OCI-LY7 (cell line): ENCODE data around the gene FLNB. TPM values are rescaled to one million over a fixed set of nuclear protein-coding genes. Genes with fewer than 3 reads are reported as not detected.

Experiments used
- BruUV-seq: library from RNA; stranded (reverse); fragments of 400-500 nt; replicated peaks from 2 replicates; lab custom pipeline; 2021; lab: Mats Ljungman, UMichigan
- CTCF ChIA-PET: fragments of 300-600 bp; sonication (Branson Sonifier 250); formaldehyde crosslinking; loops from one replicate; lab custom pipeline; 2022; ENCODE audit warnings: antibody characterized with exemption; ENCODE audit not compliant: unreplicated experiment; lab: Charles Lee
- POLR2A ChIA-PET: fragments of 300-600 bp; sonication (Branson Sonifier 250); formaldehyde crosslinking; loops from one replicate; lab custom pipeline; 2022; ENCODE audit warnings: antibody characterized with exemption; lab: Charles Lee
- DNase-seq: peaks from one replicate; pipeline ENCODE4 v3.0.0-alpha.2; 2015; ENCODE audit warnings: low spot score
- H2AFZ ChIP-seq: fragments of 200-600 bp; sonication (generic), shearing (Covaris generic); 2 replicates; pipeline ENCODE4 v1.6.1; 2014; ENCODE audit warnings: mild to moderate bottlenecking, antibody characterized with exemption, low read length, moderate library complexity
- H3K27ac ChIP-seq: fragments of 200-600 bp; sonication (generic); 2 replicates; pipeline ENCODE4 v1.5.1; 2014; ENCODE audit warnings: mixed run types, low read depth, mild to moderate bottlenecking, moderate library complexity, low read length, inconsistent platforms; ENCODE audit not compliant: poor library complexity, severe bottlenecking
- H3K36me3 ChIP-seq: fragments of 200-600 bp; sonication (generic); 2 replicates; pipeline ENCODE4 v1.6.1; 2014; ENCODE audit warnings: mild to moderate bottlenecking, antibody characterized with exemption, low read length, moderate library complexity, mixed read lengths; ENCODE audit not compliant: insufficient read depth
- H3K4me1 ChIP-seq: fragments of 200-600 bp; sonication (generic); 2 replicates; pipeline ENCODE4 v1.5.1; 2014; ENCODE audit warnings: mild to moderate bottlenecking, low read length; ENCODE audit not compliant: insufficient read depth, poor library complexity, severe bottlenecking
- H3K4me2 ChIP-seq: fragments of 200-600 bp; sonication (generic); 2 replicates; pipeline ENCODE4 v1.6.1; 2014; ENCODE audit warnings: mild to moderate bottlenecking, low read length
- H3K4me3 ChIP-seq: fragments of 200-600 bp; sonication (generic); 2 replicates; pipeline ENCODE4 v1.5.1; 2014; ENCODE audit warnings: mild to moderate bottlenecking, low read depth, low read length; ENCODE audit not compliant: poor library complexity, severe bottlenecking
- H3K79me2 ChIP-seq: fragments of 200-600 bp; sonication (generic); 2 replicates; pipeline ENCODE4 v1.6.1; 2016; ENCODE audit warnings: low read depth, mild to moderate bottlenecking, low read length, moderate library complexity, mixed read lengths; ENCODE audit not compliant: insufficient read depth
- H3K9me2 ChIP-seq: fragments of 200-600 bp; sonication (generic); 2 replicates; pipeline ENCODE4 v1.6.1; 2016; ENCODE audit warnings: mild to moderate bottlenecking, low read length, mixed read lengths; ENCODE audit not compliant: insufficient read depth
- H3K9me3 ChIP-seq: fragments of 200-600 bp; sonication (generic); 2 replicates; pipeline ENCODE4 v1.6.1; 2014; ENCODE audit warnings: mild to moderate bottlenecking, mixed run types, low read length, mixed read lengths
- H4K20me1 ChIP-seq: fragments of 200-600 bp; sonication (generic); 2 replicates; pipeline ENCODE4 v1.6.1; 2014; ENCODE audit warnings: mild to moderate bottlenecking, antibody characterized with exemption, low read length, moderate library complexity, mixed read lengths; ENCODE audit not compliant: insufficient read depth
- EZH2phosphoT487 ChIP-seq: fragments of 200-600 bp; sonication (generic); IDR thresholded peaks from 2 replicates; pipeline ENCODE4 v1.6.1; 2018; ENCODE audit warnings: low read depth, borderline replicate concordance, mild to moderate bottlenecking, mixed run types, antibody characterized with exemption, low read length, moderate library complexity, mixed read lengths
- intact Hi-C: fragments of 100-400 bp; cut with micrococcal nuclease; formaldehyde crosslinking; loops from one replicate; pipeline ENCODE4 v1.10.0; 2022; ENCODE audit not compliant: unreplicated experiment
- total RNA-seq, 2 experiments: library from RNA; depleted of rRNA in 1 of 2; stranded (reverse); fragments of >200 nt in 1 of 2; shearing (Covaris generic) in 1 of 2; gene quantifications; 2 replicates each; pipeline ENCODE4 v1.2.3, GENCODE V29; 2014 to 2022
- TF ChIP-seq, protein P1 (sequence below): fragments of 200-600 bp; sonication (generic); conservative IDR thresholded peaks from 2 replicates; pipeline ENCODE4 v1.5.1; 2014; ENCODE audit warnings: mild to moderate bottlenecking, antibody characterized with exemption, low read length, moderate library complexity, mixed read lengths

FLNB gene
- total RNA-seq, 2 experiments from 2014 or later, result 29.9 to 39.1 TPM

DNA sequence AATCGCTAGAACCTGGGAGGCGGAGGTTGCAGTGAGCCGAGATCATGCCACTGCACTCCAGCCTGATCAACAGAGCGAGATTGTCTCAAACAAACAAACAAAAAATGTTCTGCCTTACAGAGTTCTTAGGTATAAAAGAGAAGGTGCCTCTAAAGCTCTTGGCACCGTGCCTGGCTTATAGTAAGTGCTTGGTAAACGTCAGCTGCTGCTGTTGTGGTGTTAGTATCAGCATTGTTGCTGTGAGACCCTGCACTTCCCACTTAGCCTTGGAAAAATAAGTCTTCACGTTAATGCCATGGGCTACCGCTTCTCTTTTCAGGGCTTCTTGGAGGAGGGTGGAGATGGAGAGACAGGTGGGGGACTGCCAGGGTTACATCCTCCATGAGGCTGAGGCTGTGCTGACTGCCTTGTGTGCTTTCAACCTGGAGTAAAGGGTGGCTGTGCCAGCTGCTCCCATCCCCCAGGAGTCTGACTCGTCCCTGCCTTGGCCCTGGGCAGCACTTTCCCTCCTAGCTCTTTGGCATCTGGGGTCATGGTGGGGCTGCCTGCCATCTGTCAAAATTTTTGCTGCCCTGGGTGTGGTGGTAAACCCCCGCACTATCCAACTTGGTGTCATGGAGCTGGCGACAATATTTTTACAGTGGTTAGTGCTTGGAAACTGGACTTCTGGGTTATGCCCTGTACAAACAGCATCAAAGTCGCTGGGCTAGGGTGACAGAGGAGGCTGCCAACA is 17.8 kb downstream of the FLNB start:
- Histone ChIP-seq H3K4me3 (no peak overlapping the region), H3K4me2 (no peak overlapping the region), H3K36me3 (no peaks in the 10 kb centered on the region), H4K20me1 (0 out of 2 replicates have a peak, but pooled peaks cover 2% of the 10 kb centered on the region), H3K9me3 (no peaks in the 10 kb centered on the region), H3K4me1 (peaks cover 5% of the 10 kb centered on the region), H3K9me2 (no peaks in the 10 kb centered on the region), H3K79me2 (no peaks in the 10 kb centered on the region), H2AFZ (no peak overlapping the region), H3K27ac (no peak overlapping the region)
- intact Hi-C loops, result no loop called here
- no peak for TF ChIP-seq EZH2phosphoT487
- TF ChIP-seq, protein P1, sequence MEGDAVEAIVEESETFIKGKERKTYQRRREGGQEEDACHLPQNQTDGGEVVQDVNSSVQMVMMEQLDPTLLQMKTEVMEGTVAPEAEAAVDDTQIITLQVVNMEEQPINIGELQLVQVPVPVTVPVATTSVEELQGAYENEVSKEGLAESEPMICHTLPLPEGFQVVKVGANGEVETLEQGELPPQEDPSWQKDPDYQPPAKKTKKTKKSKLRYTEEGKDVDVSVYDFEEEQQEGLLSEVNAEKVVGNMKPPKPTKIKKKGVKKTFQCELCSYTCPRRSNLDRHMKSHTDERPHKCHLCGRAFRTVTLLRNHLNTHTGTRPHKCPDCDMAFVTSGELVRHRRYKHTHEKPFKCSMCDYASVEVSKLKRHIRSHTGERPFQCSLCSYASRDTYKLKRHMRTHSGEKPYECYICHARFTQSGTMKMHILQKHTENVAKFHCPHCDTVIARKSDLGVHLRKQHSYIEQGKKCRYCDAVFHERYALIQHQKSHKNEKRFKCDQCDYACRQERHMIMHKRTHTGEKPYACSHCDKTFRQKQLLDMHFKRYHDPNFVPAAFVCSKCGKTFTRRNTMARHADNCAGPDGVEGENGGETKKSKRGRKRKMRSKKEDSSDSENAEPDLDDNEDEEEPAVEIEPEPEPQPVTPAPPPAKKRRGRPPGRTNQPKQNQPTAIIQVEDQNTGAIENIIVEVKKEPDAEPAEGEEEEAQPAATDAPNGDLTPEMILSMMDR, result no peak
- CTCF ChIA-PET, result no interaction called here
- POLR2A ChIA-PET, result interaction anchor here (0.6 to 1.1 kb wide), 3 partner anchors 15 to 84 kb away, joined by 3 to 4 read pairs (median 3); no protein-coding TSS in a partner anchor
- BruUV-seq, result no TSS peak
- no peak for DNase-seq

DNA sequence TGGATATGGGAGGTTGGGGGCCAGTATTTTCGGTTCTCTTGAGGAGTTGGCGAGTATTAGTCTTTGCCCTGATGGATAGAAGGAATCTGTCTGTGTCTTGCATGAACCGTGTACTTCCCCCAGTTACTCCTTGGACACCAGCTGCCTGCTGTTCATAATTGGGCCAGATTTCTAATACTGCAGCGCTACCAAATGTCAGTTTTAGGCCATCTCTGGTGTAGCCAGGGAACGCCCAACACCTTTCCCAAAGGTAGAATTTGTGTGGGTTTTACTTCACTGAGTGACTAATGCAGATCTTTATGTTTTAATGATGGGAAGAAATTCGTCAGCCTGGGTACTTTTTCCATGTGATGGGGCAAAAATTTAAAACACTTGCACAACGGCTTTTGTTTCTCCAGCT is 18.4 kb downstream of the FLNB start:
- no peaks in the 10 kb centered on the region for H4K20me1 ChIP-seq
- no peaks in the 10 kb centered on the region for H3K4me1 ChIP-seq
- H3K36me3 ChIP-seq, result no peaks in the 10 kb centered on the region
- H3K27ac ChIP-seq, result no peak overlapping the region
- H3K9me2 ChIP-seq, result no peaks in the 10 kb centered on the region
- no peak overlapping the region for H3K4me3 ChIP-seq
- BruUV-seq, result no TSS peak
- DNase-seq, result no peak
- POLR2A ChIA-PET, result interaction anchor here (0.6 to 1.1 kb wide), 2 partner anchors 14 to 84 kb away, joined by 3 read pairs; no protein-coding TSS in a partner anchor
- TF ChIP-seq, protein P1, result no peak
- no peak for TF ChIP-seq EZH2phosphoT487
- intact Hi-C loops, result no loop called here
- H3K9me3 ChIP-seq, result no peaks in the 10 kb centered on the region
- H2AFZ ChIP-seq, result no peak overlapping the region
- H3K79me2 ChIP-seq, result no peaks in the 10 kb centered on the region
- no peak overlapping the region for H3K4me2 ChIP-seq
- CTCF ChIA-PET, result no interaction called here
